ENCODE results near the gene TRAF5. TPM values are rescaled to one million over a fixed set of nuclear protein-coding genes. Genes with fewer than 3 reads are reported as not detected.

Gene TRAF5
- total and polyA plus RNA-seq, 4 donors = 0.68 to 3.3 (median 1.6) TPM

DNA sequence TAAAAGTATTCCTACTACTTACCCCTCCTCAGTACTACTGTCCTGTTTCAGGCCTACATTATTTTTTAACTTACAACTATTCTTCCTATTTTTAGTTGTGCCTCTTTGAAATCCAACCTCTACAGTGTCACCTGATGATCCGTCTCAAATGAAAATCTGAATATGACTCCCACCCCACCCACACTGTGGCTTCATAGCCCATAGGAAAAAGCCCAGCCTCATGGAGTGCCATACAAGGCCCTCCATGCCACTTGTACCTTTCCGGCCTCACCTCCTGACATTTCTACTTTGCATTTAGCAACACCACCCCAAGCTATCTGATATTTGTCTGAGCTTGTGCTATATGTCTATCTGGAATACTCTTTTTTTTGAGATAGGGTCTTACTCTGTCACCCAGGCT lies 49.3 kb downstream of the TRAF5 start:
- no peaks in the 10 kb centered on the region for H3K27me3 ChIP-seq (ENCODE audit: control insufficient read depth in 4 of 4, insufficient read depth in 4 of 4, low read length in 3 of 4)
- 94% methylated on average over 2 of the region's 2 CpGs for WGBS
- no peak overlapping the region for H3K27ac ChIP-seq (ENCODE audit: low read depth in 1 of 2, low read length in 2 of 2)
- H3K36me3 ChIP-seq (ENCODE audit: control insufficient read depth in 4 of 4, insufficient read depth in 3 of 4, low read depth in 1 of 4, low read length in 3 of 4) = no peaks in the 10 kb centered on the region
- no peak for TF ChIP-seq EGR1 (IDR thresholded peaks at IDR 0.05; ENCODE audit: low read depth in 2 of 2)
- TF ChIP-seq JUND (IDR thresholded peaks at IDR 0.05) = no peak
- TF ChIP-seq TAF1 (conservative IDR thresholded peaks at IDR 0.05) = no peak
- no peak for TF ChIP-seq HNF4G (IDR thresholded peaks at IDR 0.05)
- no peak for TF ChIP-seq RAD21 (IDR thresholded peaks at IDR 0.05)
- no peak for TF ChIP-seq RXRA (IDR thresholded peaks at IDR 0.05)
- TF ChIP-seq, protein P1, sequence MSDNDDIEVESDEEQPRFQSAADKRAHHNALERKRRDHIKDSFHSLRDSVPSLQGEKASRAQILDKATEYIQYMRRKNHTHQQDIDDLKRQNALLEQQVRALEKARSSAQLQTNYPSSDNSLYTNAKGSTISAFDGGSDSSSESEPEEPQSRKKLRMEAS (IDR thresholded peaks at IDR 0.05) = no peak
- no peak for TF ChIP-seq FOXA2 (IDR thresholded peaks at IDR 0.05)
- TF ChIP-seq, protein P2, sequence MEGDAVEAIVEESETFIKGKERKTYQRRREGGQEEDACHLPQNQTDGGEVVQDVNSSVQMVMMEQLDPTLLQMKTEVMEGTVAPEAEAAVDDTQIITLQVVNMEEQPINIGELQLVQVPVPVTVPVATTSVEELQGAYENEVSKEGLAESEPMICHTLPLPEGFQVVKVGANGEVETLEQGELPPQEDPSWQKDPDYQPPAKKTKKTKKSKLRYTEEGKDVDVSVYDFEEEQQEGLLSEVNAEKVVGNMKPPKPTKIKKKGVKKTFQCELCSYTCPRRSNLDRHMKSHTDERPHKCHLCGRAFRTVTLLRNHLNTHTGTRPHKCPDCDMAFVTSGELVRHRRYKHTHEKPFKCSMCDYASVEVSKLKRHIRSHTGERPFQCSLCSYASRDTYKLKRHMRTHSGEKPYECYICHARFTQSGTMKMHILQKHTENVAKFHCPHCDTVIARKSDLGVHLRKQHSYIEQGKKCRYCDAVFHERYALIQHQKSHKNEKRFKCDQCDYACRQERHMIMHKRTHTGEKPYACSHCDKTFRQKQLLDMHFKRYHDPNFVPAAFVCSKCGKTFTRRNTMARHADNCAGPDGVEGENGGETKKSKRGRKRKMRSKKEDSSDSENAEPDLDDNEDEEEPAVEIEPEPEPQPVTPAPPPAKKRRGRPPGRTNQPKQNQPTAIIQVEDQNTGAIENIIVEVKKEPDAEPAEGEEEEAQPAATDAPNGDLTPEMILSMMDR (IDR thresholded peaks at IDR 0.05; ENCODE audit: low read depth, low read length, missing input control) = no peak
- no peak for TF ChIP-seq SP1 (IDR thresholded peaks at IDR 0.05)
- DNase-seq (ENCODE audit: low spot score) = no peak
- H3K4me1 ChIP-seq (ENCODE audit: control insufficient read depth in 4 of 4, insufficient read depth in 4 of 4, low read length in 3 of 4) = no peaks in the 10 kb centered on the region
- no peak overlapping the region for H3K4me3 ChIP-seq (ENCODE audit: low read depth in 1 of 3, low read length in 3 of 3)
- no peaks in the 10 kb centered on the region for H3K9me3 ChIP-seq (ENCODE audit: control insufficient read depth in 4 of 4, low read length in 3 of 4)
- no peak overlapping the region for H3K9ac ChIP-seq (ENCODE audit: low read depth in 1 of 2, low read length in 2 of 2)

DNA sequence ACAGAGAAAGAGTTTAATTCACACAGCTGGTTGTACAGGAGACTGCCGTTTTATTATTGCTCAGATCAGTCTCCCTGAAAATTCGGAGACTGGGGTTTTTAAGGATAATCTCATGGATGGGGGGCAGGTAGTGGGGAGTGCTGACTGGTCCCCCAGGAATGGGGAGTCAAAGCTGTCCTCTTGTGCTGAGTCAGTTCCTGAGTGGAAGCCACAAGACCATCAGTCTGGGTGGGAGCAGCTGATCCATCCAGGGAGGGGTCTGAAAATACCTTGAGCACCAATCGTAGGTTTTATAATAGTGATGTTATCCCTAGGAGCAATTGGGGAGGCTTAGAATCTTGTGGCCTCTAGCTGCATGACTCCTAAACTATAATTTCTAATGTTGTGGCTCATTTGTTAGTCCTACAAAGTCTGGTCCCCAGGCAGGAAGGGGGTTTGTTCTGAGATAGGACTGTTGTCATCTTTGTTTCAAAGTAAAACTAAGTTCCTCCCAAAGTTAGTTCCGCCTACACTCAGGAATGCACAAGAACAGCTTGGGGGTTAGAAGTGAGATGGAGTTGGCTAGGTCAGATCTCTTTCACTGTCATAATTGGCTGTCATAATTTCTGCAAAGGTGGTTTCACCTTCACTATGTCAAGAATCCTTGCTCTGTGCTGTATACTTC lies 50.3 kb downstream of the TRAF5 start:
- WGBS = 86% methylated on average over 4 of the region's 4 CpGs
- Histone ChIP-seq H3K4me3 (ENCODE audit: low read depth in 1 of 3, low read length in 3 of 3) (no peak overlapping the region), H3K9me3 (ENCODE audit: control insufficient read depth in 4 of 4, low read length in 3 of 4) (no peaks in the 10 kb centered on the region), H3K36me3 (ENCODE audit: control insufficient read depth in 4 of 4, insufficient read depth in 3 of 4, low read depth in 1 of 4, low read length in 3 of 4) (no peaks in the 10 kb centered on the region), H3K27me3 (ENCODE audit: control insufficient read depth in 4 of 4, insufficient read depth in 4 of 4, low read length in 3 of 4) (no peaks in the 10 kb centered on the region), H3K27ac (ENCODE audit: low read depth in 1 of 2, low read length in 2 of 2) (no peak overlapping the region), H3K9ac (ENCODE audit: low read depth in 1 of 2, low read length in 2 of 2) (no peak overlapping the region), H3K4me1 (ENCODE audit: control insufficient read depth in 4 of 4, insufficient read depth in 4 of 4, low read length in 3 of 4) (peaks cover 0 to 2% (median 0%) of the 10 kb centered on the region in 4 donors)
- TF ChIP-seq FOXA1 (IDR thresholded peaks at IDR 0.05) (no peak), NR2F2 (IDR thresholded peaks at IDR 0.05) (no peak), RAD21 (IDR thresholded peaks at IDR 0.05) (no peak), EGR1 (IDR thresholded peaks at IDR 0.05; ENCODE audit: low read depth in 2 of 2) (no peak), YY1 (IDR thresholded peaks at IDR 0.05) (no peak)
- TF ChIP-seq, protein P3, sequence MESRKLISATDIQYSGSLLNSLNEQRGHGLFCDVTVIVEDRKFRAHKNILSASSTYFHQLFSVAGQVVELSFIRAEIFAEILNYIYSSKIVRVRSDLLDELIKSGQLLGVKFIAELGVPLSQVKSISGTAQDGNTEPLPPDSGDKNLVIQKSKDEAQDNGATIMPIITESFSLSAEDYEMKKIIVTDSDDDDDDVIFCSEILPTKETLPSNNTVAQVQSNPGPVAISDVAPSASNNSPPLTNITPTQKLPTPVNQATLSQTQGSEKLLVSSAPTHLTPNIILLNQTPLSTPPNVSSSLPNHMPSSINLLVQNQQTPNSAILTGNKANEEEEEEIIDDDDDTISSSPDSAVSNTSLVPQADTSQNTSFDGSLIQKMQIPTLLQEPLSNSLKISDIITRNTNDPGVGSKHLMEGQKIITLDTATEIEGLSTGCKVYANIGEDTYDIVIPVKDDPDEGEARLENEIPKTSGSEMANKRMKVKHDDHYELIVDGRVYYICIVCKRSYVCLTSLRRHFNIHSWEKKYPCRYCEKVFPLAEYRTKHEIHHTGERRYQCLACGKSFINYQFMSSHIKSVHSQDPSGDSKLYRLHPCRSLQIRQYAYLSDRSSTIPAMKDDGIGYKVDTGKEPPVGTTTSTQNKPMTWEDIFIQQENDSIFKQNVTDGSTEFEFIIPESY (IDR thresholded peaks at IDR 0.05) = no peak
- DNase-seq (ENCODE audit: low spot score) = no peak
